K562 (cell line): ENCODE measurements around the gene GSK3B. TPM values are rescaled to one million over a fixed set of nuclear protein-coding genes. Genes with fewer than 3 reads are reported as not detected.

ENCODE experiments used
- BCL6 ChIP-seq: fragments of 250-450 bp; sonication (Bioruptor Pico); IDR thresholded peaks from 2 replicates; pipeline ENCODE4 v1.4.0; 2020
- CCNT2 ChIP-seq: IDR thresholded peaks from 2 replicates; pipeline ENCODE4 v1.6.1; 2011; ENCODE audit warnings: borderline replicate concordance, low read depth, mild to moderate bottlenecking, moderate library complexity, mixed read lengths, low read length; ENCODE audit not compliant: insufficient read length; ENCODE audit errors: extremely low read depth
- CTBP1 ChIP-seq: fragments of 450-650 bp; IDR thresholded peaks from 2 replicates; pipeline ENCODE4 v1.6.1; 2016; ENCODE audit warnings: borderline replicate concordance
- CTCF ChIP-seq, 3 experiments: IDR thresholded peaks in 2 of 3; conservative IDR thresholded peaks in 1 of 3; 2 replicates each; pipeline ENCODE4 v1.5.1; 2011 to 2012; ENCODE audit warnings: low read length in 3 of 3, mild to moderate bottlenecking in 3 of 3, control low read depth in 2 of 3, improper control_type of control experiment in 1 of 3, inconsistent platforms in 1 of 3, low read depth in 1 of 3, mixed read lengths in 1 of 3, moderate library complexity in 1 of 3; ENCODE audit not compliant: insufficient read depth in 2 of 3
- FOSL1 ChIP-seq: fragments of 200-800 bp; sonication (Bioruptor generic); conservative IDR thresholded peaks from 2 replicates; pipeline ENCODE4 v1.6.1; 2016; ENCODE audit warnings: missing genetic modification characterization, missing compliant biosample characterization
- FOXK2 ChIP-seq, 2 experiments: fragments of 450-650 bp; IDR thresholded peaks in 1 of 2; conservative IDR thresholded peaks in 1 of 2; 2 replicates each; pipeline ENCODE4 v1.6.1; 2016; ENCODE audit warnings: low read depth in 2 of 2, mild to moderate bottlenecking in 1 of 2
- GATAD2B ChIP-seq: fragments of 450-650 bp; IDR thresholded peaks from 2 replicates; pipeline ENCODE4 v1.6.1; 2017; ENCODE audit warnings: mild to moderate bottlenecking, borderline replicate concordance
- HBP1 ChIP-seq: fragments of 450-650 bp; formaldehyde crosslinking; IDR thresholded peaks from 2 replicates; pipeline ENCODE4 v1.4.0; 2022; ENCODE audit warnings: missing genetic modification characterization
- HDAC3 ChIP-seq: fragments of 450-650 bp; IDR thresholded peaks from 2 replicates; pipeline ENCODE4 v1.6.1; 2018; ENCODE audit warnings: borderline replicate concordance, mild to moderate bottlenecking, moderate library complexity; ENCODE audit not compliant: partially characterized antibody
- KLF13 ChIP-seq: fragments of 450-650 bp; IDR thresholded peaks from 2 replicates; pipeline ENCODE4 v1.6.1; 2016; ENCODE audit warnings: missing genetic modification characterization, low read depth, mild to moderate bottlenecking, missing compliant biosample characterization, moderate library complexity, borderline replicate concordance
- LEF1 ChIP-seq: fragments of 450-650 bp; IDR thresholded peaks from 2 replicates; pipeline ENCODE4 v1.6.1; 2016; ENCODE audit warnings: mild to moderate bottlenecking
- MAFF ChIP-seq: IDR thresholded peaks from 2 replicates; pipeline ENCODE4 v1.6.1; 2012; ENCODE audit warnings: low read length, improper control_type of control experiment
- MITF ChIP-seq: IDR thresholded peaks from 2 replicates; pipeline ENCODE4 v1.6.1; 2014; ENCODE audit warnings: antibody characterized with exemption
- NFE2 ChIP-seq: IDR thresholded peaks from 2 replicates; pipeline ENCODE4 v1.6.1; 2014; ENCODE audit warnings: antibody characterized with exemption, low read depth
- NR4A1 ChIP-seq, 2 experiments: fragments of 250-450 bp in 1 of 2; fragments of 450-650 bp in 1 of 2; sonication (Bioruptor Pico) in 1 of 2; IDR thresholded peaks; 2 replicates each; pipeline versions ENCODE4 v1.4.0 to v1.6.1; 2016 to 2020; ENCODE audit warnings: mild to moderate bottlenecking in 2 of 2, missing compliant biosample characterization in 1 of 2, missing genetic modification characterization in 1 of 2, moderate library complexity in 1 of 2
- NRF1 ChIP-seq, 2 experiments: fragments of 450-650 bp; IDR thresholded peaks in 1 of 2; conservative IDR thresholded peaks in 1 of 2; 2 replicates each; pipeline ENCODE4 v1.6.1; 2014; ENCODE audit warnings: mild to moderate bottlenecking in 2 of 2
- SMARCC2 ChIP-seq: fragments of 450-650 bp; IDR thresholded peaks from 2 replicates; pipeline ENCODE4 v1.6.1; 2017; ENCODE audit warnings: antibody characterized with exemption, moderate library complexity, mild to moderate bottlenecking, low read depth
- STAT5A ChIP-seq: IDR thresholded peaks from 2 replicates; pipeline ENCODE4 v1.6.1; 2012; ENCODE audit warnings: low read length, inconsistent platforms, borderline replicate concordance
- STAT5B ChIP-seq: fragments of 250-450 bp; sonication (Bioruptor Pico); IDR thresholded peaks from 2 replicates; pipeline ENCODE4 v1.8.0; 2021; ENCODE audit warnings: mild to moderate bottlenecking, inconsistent platforms
- TBL1XR1 ChIP-seq, 2 experiments: IDR thresholded peaks; 2 replicates each; pipeline ENCODE4 v1.6.1; 2012; ENCODE audit warnings: improper control_type of control experiment in 2 of 2, low read length in 2 of 2, mild to moderate bottlenecking in 1 of 2
- TEAD4 ChIP-seq, 2 experiments: sonication (generic) in 1 of 2; formaldehyde crosslinking in 1 of 2; IDR thresholded peaks; 2 replicates each; pipeline versions ENCODE4 v1.6.1 to v1.8.0; 2012 to 2022; ENCODE audit warnings: borderline replicate concordance in 1 of 2, inconsistent platforms in 1 of 2, low read length in 1 of 2, mild to moderate bottlenecking in 1 of 2, missing genetic modification reagents in 1 of 2
- TRIM24 ChIP-seq, 2 experiments: fragments of 450-650 bp; IDR thresholded peaks; 2 replicates each; pipeline ENCODE4 v1.6.1; 2016
- ZNF12 ChIP-seq: sonication (generic); formaldehyde crosslinking; IDR thresholded peaks from 2 replicates; pipeline ENCODE4 v1.4.0; 2020; ENCODE audit warnings: mild to moderate bottlenecking, missing genetic modification reagents
- ZNF561 ChIP-seq: fragments of 450-650 bp; formaldehyde crosslinking; conservative IDR thresholded peaks from 2 replicates; pipeline ENCODE4 v1.4.0; 2020; ENCODE audit warnings: mild to moderate bottlenecking, moderate library complexity
- polyA plus RNA-seq, 8 experiments: library from polyadenylated mRNA; depleted of rRNA in 4 of 8; stranded (reverse) in 5 of 8; unstranded in 3 of 8; fragments of >200 nt; fragmentation: Nextera tagmentation in 2 of 8; fragmentation: Illumina TruSeq in 1 of 8; extraction: Ambion mirVana in 2 of 8; extraction: Trizol in 1 of 8; gene quantifications; 2 replicates each; pipeline versions ENCODE4 v1.2.1 to v1.2.3, GENCODE V29; 2011 to 2014; ENCODE audit warnings: inconsistent platforms in 1 of 8, missing spikeins in 1 of 8
- total RNA-seq, 7 experiments: library from RNA; depleted of rRNA in 6 of 7; stranded (reverse); fragments of >200 nt in 6 of 7; fragmentation: Illumina TruSeq in 2 of 7; extraction: Trizol in 2 of 7; gene quantifications; 2 replicates each; pipeline versions ENCODE4 v1.2.1 to v1.2.3, GENCODE V29; 2011 to 2021; ENCODE audit warnings: low replicate concordance in 1 of 7

GSK3B gene
- total and polyA plus RNA-seq, 9 of the 15 experiments (the other 6 are each of a cell fraction or from before 2014, with no cell fraction given): 4.7 to 25.0 (median 18.7) TPM

GRCh38 chr3:119794971-119795612 is 299.2 kb downstream of the GSK3B start (continued):
- peak; percentile 55; the same call in 1 of the 2 replicates for TF ChIP-seq KLF13 (tag)
- TF ChIP-seq TRIM24 (IDR thresholded peaks at IDR 0.05): peak; percentile 62 to 78; a peak in 3 of 4 replicates
- peak; percentile 97 for TF ChIP-seq FOSL1 (tag)
- TF ChIP-seq ZNF561 (CRISPR knock-in tag): no peak
- TF ChIP-seq CTBP1: peak; percentile 96
- TF ChIP-seq NRF1 (conservative IDR thresholded peaks at IDR 0.05 in 1 of 2, IDR thresholded peaks at IDR 0.05 in 1 of 2): peak; percentile 51 to 56
- 0 out of 2 replicates have a peak, but pooled peaks have one; percentile 52 for TF ChIP-seq SMARCC2
- TF ChIP-seq BCL6 (CRISPR knock-in tag): no peak
- peak; percentile 96 for TF ChIP-seq LEF1
- no peak for TF ChIP-seq NR4A1 (CRISPR knock-in tag; IDR thresholded peaks at IDR 0.05)
- TF ChIP-seq NR4A1 (tag; IDR thresholded peaks at IDR 0.05): no peak
- no peak for TF ChIP-seq CTCF (IDR thresholded peaks at IDR 0.05 in 2 of 3, conservative IDR thresholded peaks at IDR 0.05 in 1 of 3; ENCODE audit: insufficient read depth in 2 of 3, low read depth in 1 of 3, low read length in 3 of 3)
- peak in 1 of 2 experiments; percentile 84; a peak in 2 of 4 replicates for TF ChIP-seq TBL1XR1 (IDR thresholded peaks at IDR 0.05; ENCODE audit: low read length in 2 of 2)
- no peak for TF ChIP-seq HBP1
- 0 out of 2 replicates have a peak, but pooled peaks have one; percentile 35 for TF ChIP-seq GATAD2B
- peak; percentile 60; the same call in 1 of the 2 replicates for TF ChIP-seq MAFF
- peak; percentile 22 for TF ChIP-seq HDAC3
- peak; percentile 51 to 57; a peak in 3 of 4 replicates for TF ChIP-seq FOXK2 (conservative IDR thresholded peaks at IDR 0.05 in 1 of 2, IDR thresholded peaks at IDR 0.05 in 1 of 2; ENCODE audit: low read depth in 2 of 2)
- no peak for TF ChIP-seq STAT5B
- TF ChIP-seq TEAD4 (IDR thresholded peaks at IDR 0.05; ENCODE audit: low read length): peak; percentile 36; the same call in 1 of the 2 replicates
- no peak for TF ChIP-seq TEAD4 (CRISPR knock-in tag; IDR thresholded peaks at IDR 0.05; ENCODE audit: borderline replicate concordance)
- no peak for TF ChIP-seq STAT5A
- no peak for TF ChIP-seq ZNF12 (CRISPR knock-in tag)
- TF ChIP-seq MITF: no peak
- peak; percentile 87 for TF ChIP-seq NFE2
- TF ChIP-seq CCNT2: peak; percentile 47
